OCI-LY1 (cell line): ENCODE data around the gene MDFIC.

Experiments
- H2AFZ ChIP-seq: fragments of 200-600 bp; sonication (generic), shearing (Covaris generic); 2 replicates; pipeline ENCODE4 v1.6.0; 2014; ENCODE audit warnings: antibody characterized with exemption, mild to moderate bottlenecking, low read length
- H3F3A ChIP-seq: fragments of 200-600 bp; sonication (generic), shearing (Covaris generic); 2 replicates; pipeline ENCODE4 v1.6.0; 2014; ENCODE audit warnings: mild to moderate bottlenecking, antibody characterized with exemption, low read length, moderate library complexity; ENCODE audit not compliant: insufficient read depth
- H3K27ac ChIP-seq: fragments of 200-600 bp; sonication (generic); 2 replicates; pipeline ENCODE4 v1.5.1; 2014; ENCODE audit warnings: low read length, mixed run types, mild to moderate bottlenecking, low read depth; ENCODE audit not compliant: poor library complexity, severe bottlenecking
- H3K27me3 ChIP-seq: fragments of 200-600 bp; sonication (generic); 2 replicates; pipeline ENCODE4 v1.6.0; 2014; ENCODE audit warnings: antibody characterized with exemption, mild to moderate bottlenecking, low read length, moderate library complexity; ENCODE audit not compliant: insufficient read depth
- H3K36me3 ChIP-seq: fragments of 200-600 bp; sonication (generic); 2 replicates; pipeline ENCODE4 v1.6.1; 2014; ENCODE audit warnings: mild to moderate bottlenecking, antibody characterized with exemption, low read length, moderate library complexity, mixed read lengths; ENCODE audit not compliant: insufficient read depth
- H3K4me1 ChIP-seq: fragments of 200-600 bp; sonication (generic); 2 replicates; pipeline ENCODE4 v1.5.1; 2014; ENCODE audit warnings: mild to moderate bottlenecking, low read length, moderate library complexity; ENCODE audit not compliant: insufficient read depth, severe bottlenecking
- H3K4me2 ChIP-seq: fragments of 200-600 bp; sonication (generic), shearing (Covaris generic); 2 replicates; pipeline ENCODE4 v1.6.1; 2014; ENCODE audit warnings: low read length
- H3K4me3 ChIP-seq: fragments of 200-600 bp; sonication (generic); 2 replicates; pipeline ENCODE4 v1.5.1; 2014; ENCODE audit warnings: low read length, low read depth, mild to moderate bottlenecking, mixed read lengths; ENCODE audit not compliant: poor library complexity, severe bottlenecking
- H3K79me2 ChIP-seq: fragments of 200-600 bp; shearing (Covaris generic); 2 replicates; pipeline ENCODE4 v1.6.1; 2016; ENCODE audit warnings: mixed run types, low read length, mixed read lengths; ENCODE audit not compliant: insufficient read depth
- H3K9ac ChIP-seq: fragments of 200-600 bp; sonication (generic), shearing (Covaris generic); 2 replicates; pipeline ENCODE4 v1.6.1; 2014; ENCODE audit warnings: mild to moderate bottlenecking, low read length, mixed read lengths
- H3K9me2 ChIP-seq: fragments of 200-600 bp; sonication (generic), shearing (Covaris generic); 2 replicates; pipeline ENCODE4 v1.6.1; 2014; ENCODE audit warnings: low read depth, mild to moderate bottlenecking, low read length, mixed read lengths
- H3K9me3 ChIP-seq: fragments of 200-600 bp; shearing (Covaris generic); 2 replicates; pipeline ENCODE4 v1.6.1; 2014; ENCODE audit warnings: low read length, mixed read lengths
- H4K20me1 ChIP-seq: fragments of 200-600 bp; sonication (generic), shearing (Covaris generic); 2 replicates; pipeline ENCODE4 v1.6.0; 2016; ENCODE audit warnings: mild to moderate bottlenecking, low read length; ENCODE audit not compliant: insufficient read depth
- CTCF ChIP-seq: fragments of 200-600 bp; sonication (generic), shearing (Covaris generic); IDR thresholded peaks from 2 replicates; pipeline ENCODE4 v1.5.1; 2017; ENCODE audit warnings: mild to moderate bottlenecking, antibody characterized with exemption, low read length, moderate library complexity, mixed read lengths
- EZH2 ChIP-seq: fragments of 200-600 bp; sonication (generic), shearing (Covaris generic); IDR thresholded peaks from 2 replicates; pipeline ENCODE4 v1.8.0; 2017; ENCODE audit warnings: borderline replicate concordance, mixed run types, mild to moderate bottlenecking, antibody characterized with exemption, low read length, moderate library complexity, mixed read lengths

The MDFIC gene

GRCh38 chr7:115015619-115016018 is 93.7 kb downstream of the MDFIC start:
- Histone ChIP-seq H3K27ac (no peak overlapping the region), H3K27me3 (no peaks in the 10 kb centered on the region), H3K79me2 (no peaks in the 10 kb centered on the region), H3K4me1 (no peaks in the 10 kb centered on the region), H3K4me3 (no peak overlapping the region), H3K9me3 (no peaks in the 10 kb centered on the region), H3K9me2 (no peaks in the 10 kb centered on the region), H2AFZ (no peak overlapping the region), H3K4me2 (no peak overlapping the region), H3F3A (no peaks in the 10 kb centered on the region), H3K36me3 (no peaks in the 10 kb centered on the region), H3K9ac (no peak overlapping the region), H4K20me1 (no peaks in the 10 kb centered on the region)
- no peak for TF ChIP-seq CTCF
- no peak for TF ChIP-seq EZH2

GRCh38 chr7:115019882-115020605 is 98.2 kb downstream of the MDFIC start:
- H3K4me1 ChIP-seq = no peaks in the 10 kb centered on the region
- no peaks in the 10 kb centered on the region for H3K79me2 ChIP-seq
- H4K20me1 ChIP-seq = no peaks in the 10 kb centered on the region
- no peaks in the 10 kb centered on the region for H3K9me3 ChIP-seq
- no peak overlapping the region for H3K9ac ChIP-seq
- no peak overlapping the region for H3K27ac ChIP-seq
- no peak overlapping the region for H2AFZ ChIP-seq
- no peaks in the 10 kb centered on the region for H3K27me3 ChIP-seq
- TF ChIP-seq EZH2 = no peak
- H3K9me2 ChIP-seq = no peaks in the 10 kb centered on the region
- H3F3A ChIP-seq = no peaks in the 10 kb centered on the region
- no peak overlapping the region for H3K4me3 ChIP-seq
- H3K4me2 ChIP-seq = no peak overlapping the region
- no peaks in the 10 kb centered on the region for H3K36me3 ChIP-seq

- no peaks in the 10 kb centered on the region for H3K9me3 ChIP-seq
- H3K9ac ChIP-seq = no peak overlapping the region
- H3K4me1 ChIP-seq = no peaks in the 10 kb centered on the region
- no peak overlapping the region for H3K4me2 ChIP-seq
- no peak for TF ChIP-seq CTCF
- no peak for TF ChIP-seq EZH2
- no peaks in the 10 kb centered on the region for H3F3A ChIP-seq
- H3K9me2 ChIP-seq = no peaks in the 10 kb centered on the region
- H3K27ac ChIP-seq = no peak overlapping the region
- no peaks in the 10 kb centered on the region for H3K36me3 ChIP-seq
- no peaks in the 10 kb centered on the region for H3K27me3 ChIP-seq
- no peaks in the 10 kb centered on the region for H3K79me2 ChIP-seq
- H4K20me1 ChIP-seq = no peaks in the 10 kb centered on the region
- no peak overlapping the region for H2AFZ ChIP-seq
- no peak overlapping the region for H3K4me3 ChIP-seq
Observed at GRCh38 chr7:115023219-115023618, 101.3 kb downstream of the MDFIC start.

- no peaks in the 10 kb centered on the region for H4K20me1 ChIP-seq
- no peaks in the 10 kb centered on the region for H3K36me3 ChIP-seq
- no peaks in the 10 kb centered on the region for H3K9me2 ChIP-seq
- H3K4me2 ChIP-seq = no peak overlapping the region
- no peak for TF ChIP-seq EZH2
- no peak for TF ChIP-seq CTCF
- no peaks in the 10 kb centered on the region for H3K79me2 ChIP-seq
- no peak overlapping the region for H3K27ac ChIP-seq
- H3K9me3 ChIP-seq = no peaks in the 10 kb centered on the region
- no peaks in the 10 kb centered on the region for H3K27me3 ChIP-seq
- no peaks in the 10 kb centered on the region for H3F3A ChIP-seq
- no peaks in the 10 kb centered on the region for H3K4me1 ChIP-seq
- H3K9ac ChIP-seq = no peak overlapping the region
- no peak overlapping the region for H2AFZ ChIP-seq
- no peak overlapping the region for H3K4me3 ChIP-seq
Observed at GRCh38 chr7:115024276-115024675, 102.4 kb downstream of the MDFIC start.
